Smooth muscle cell (in vitro differentiated cells): ENCODE results near the gene FAF1. TPM values are rescaled to one million over a fixed set of nuclear protein-coding genes. Genes with fewer than 3 reads are reported as not detected.

Source experiments
- DNase-seq: peaks from one replicate; lab custom pipeline; 2025; ENCODE audit not compliant: unreplicated experiment; lab: John Stamatoyannopoulos, UW
- H2AFZ ChIP-seq: fragments of 200-600 bp; sonication (generic); 2 replicates; pipeline ENCODE4 v1.6.0; 2016; ENCODE audit warnings: antibody characterized with exemption, low read depth, mild to moderate bottlenecking
- H3F3A ChIP-seq: fragments of 200-600 bp; sonication (generic); 2 replicates; pipeline ENCODE4 v1.6.0; 2017; ENCODE audit warnings: antibody characterized with exemption, low read depth
- H3K27ac ChIP-seq: fragments of 200-600 bp; sonication (generic); 2 replicates; pipeline ENCODE4 v1.5.1; 2016; ENCODE audit warnings: low read depth, mild to moderate bottlenecking
- H3K27me3 ChIP-seq: fragments of 200-600 bp; sonication (generic); 2 replicates; pipeline ENCODE4 v1.6.1; 2016; ENCODE audit warnings: low read depth, mild to moderate bottlenecking
- H3K36me3 ChIP-seq: fragments of 200-600 bp; sonication (generic); 2 replicates; pipeline ENCODE4 v1.5.1; 2016; ENCODE audit warnings: low read depth
- H3K4me1 ChIP-seq: fragments of 200-600 bp; sonication (generic); 2 replicates; pipeline ENCODE4 v1.5.1; 2016; ENCODE audit warnings: low read depth
- H3K4me2 ChIP-seq: fragments of 200-600 bp; sonication (generic); 2 replicates; pipeline ENCODE4 v1.6.0; 2016; ENCODE audit warnings: mild to moderate bottlenecking
- H3K4me3 ChIP-seq: fragments of 200-600 bp; sonication (generic); 2 replicates; pipeline ENCODE4 v1.5.1; 2016; ENCODE audit warnings: mild to moderate bottlenecking
- H3K79me2 ChIP-seq: fragments of 200-600 bp; sonication (generic); 2 replicates; pipeline ENCODE4 v1.6.0; 2016; ENCODE audit warnings: low read depth, mild to moderate bottlenecking
- H3K9ac ChIP-seq: fragments of 200-600 bp; sonication (generic); 2 replicates; pipeline ENCODE4 v1.6.0; 2016; ENCODE audit warnings: low read depth
- H3K9me3 ChIP-seq: fragments of 200-600 bp; sonication (generic); replicated peaks from 2 replicates; pipeline ENCODE4 v1.5.1; 2016; ENCODE audit warnings: low read depth
- H4K20me1 ChIP-seq: fragments of 200-600 bp; sonication (generic); 2 replicates; pipeline ENCODE4 v1.6.0; 2016; ENCODE audit warnings: low read depth
- CTCF ChIP-seq: fragments of 200-600 bp; sonication (generic); IDR thresholded peaks from 2 replicates; pipeline ENCODE4 v1.5.1; 2017; ENCODE audit warnings: borderline replicate concordance, mild to moderate bottlenecking, antibody characterized with exemption; ENCODE audit not compliant: insufficient read depth, poor library complexity, severe bottlenecking
- WGBS: methylation state at CpG from one replicate; pipeline ENCODE4 v1.1.7; 2016; ENCODE audit warnings: low lambda C conversion rate; 5-methylcytosine and 5-hydroxymethylcytosine counted together
- polyA plus RNA-seq: library from polyadenylated mRNA; unstranded; fragments of >200 nt; fragmentation: Nextera tagmentation; extraction: Ambion mirVana; gene quantifications from 2 replicates; pipeline ENCODE4 v1.2.1, GENCODE V29; 2016
- total RNA-seq: library from RNA; depleted of rRNA; stranded (reverse); fragments of >200 nt; gene quantifications from 2 replicates; pipeline ENCODE4 v1.2.3, GENCODE V29; 2014

Gene FAF1
- total and polyA plus RNA-seq, 2 experiments from 2014 or later = 51.5 to 51.6 TPM

GRCh38 chr1:50995651-50996050 lies 35.6 kb upstream of the FAF1 start:
- 72% methylated on average over 1 of the region's 1 CpG for WGBS
- TF ChIP-seq CTCF = no peak
- no peak for DNase-seq
- Histone ChIP-seq H3F3A (no peaks in the 10 kb centered on the region), H3K27ac (no peak overlapping the region), H3K4me2 (no peak overlapping the region), H2AFZ (no peak overlapping the region), H3K9ac (no peak overlapping the region), H3K4me1 (no peaks in the 10 kb centered on the region), H3K79me2 (no peaks in the 10 kb centered on the region), H3K27me3 (peaks cover 17% of the 10 kb centered on the region), H4K20me1 (no peaks in the 10 kb centered on the region), H3K36me3 (no peaks in the 10 kb centered on the region), H3K9me3 (no peaks in the 10 kb centered on the region), H3K4me3 (no peak overlapping the region)

- 70% methylated on average over 4 of the region's 4 CpGs for WGBS
- no peaks in the 10 kb centered on the region for H3K79me2 ChIP-seq
- no peak overlapping the region for H3K27ac ChIP-seq
Measured at GRCh38 chr1:50994997-50995396, 34.9 kb upstream of the FAF1 start.

DNA sequence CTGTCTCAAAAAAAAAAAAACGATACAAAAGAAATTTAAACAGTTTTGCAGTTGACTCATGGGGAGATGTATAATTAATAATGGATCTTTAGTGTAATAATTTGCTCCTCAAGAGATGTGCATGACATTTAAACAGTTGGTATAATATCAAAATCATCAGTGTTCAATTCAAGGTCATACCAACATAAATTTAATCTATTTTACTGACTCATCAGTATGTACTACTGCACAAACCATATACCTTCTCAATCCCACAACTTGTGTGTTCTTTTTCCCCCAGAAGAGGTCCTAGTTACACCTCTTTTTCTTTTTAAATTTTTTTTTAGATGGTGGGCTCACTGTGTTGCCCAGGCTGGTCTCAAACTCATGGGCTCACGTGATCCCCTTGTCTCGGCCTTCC lies 33.6 kb upstream of the FAF1 start:
- Histone ChIP-seq H4K20me1 (no peaks in the 10 kb centered on the region), H3F3A (no peaks in the 10 kb centered on the region), H3K4me3 (no peak overlapping the region), H3K27me3 (peaks cover 17% of the 10 kb centered on the region), H3K4me1 (no peaks in the 10 kb centered on the region), H3K9ac (no peak overlapping the region), H3K9me3 (no peaks in the 10 kb centered on the region), H3K36me3 (no peaks in the 10 kb centered on the region), H3K79me2 (no peaks in the 10 kb centered on the region), H2AFZ (no peak overlapping the region), H3K4me2 (no peak overlapping the region), H3K27ac (no peak overlapping the region)
- 88% methylated on average over 3 of the region's 3 CpGs for WGBS
- TF ChIP-seq CTCF = no peak
- DNase-seq = no peak

More at GRCh38 chr1:50994997-50995396, 34.9 kb upstream of the FAF1 start:
- Histone ChIP-seq H3K4me3 (no peak overlapping the region), H3K36me3 (no peaks in the 10 kb centered on the region), H3K9me3 (no peaks in the 10 kb centered on the region), H3F3A (no peaks in the 10 kb centered on the region), H4K20me1 (no peaks in the 10 kb centered on the region), H3K4me1 (no peaks in the 10 kb centered on the region), H3K4me2 (no peak overlapping the region), H3K9ac (no peak overlapping the region), H3K27me3 (peaks cover 17% of the 10 kb centered on the region), H2AFZ (no peak overlapping the region)
- no peak for DNase-seq
- TF ChIP-seq CTCF = no peak

DNA sequence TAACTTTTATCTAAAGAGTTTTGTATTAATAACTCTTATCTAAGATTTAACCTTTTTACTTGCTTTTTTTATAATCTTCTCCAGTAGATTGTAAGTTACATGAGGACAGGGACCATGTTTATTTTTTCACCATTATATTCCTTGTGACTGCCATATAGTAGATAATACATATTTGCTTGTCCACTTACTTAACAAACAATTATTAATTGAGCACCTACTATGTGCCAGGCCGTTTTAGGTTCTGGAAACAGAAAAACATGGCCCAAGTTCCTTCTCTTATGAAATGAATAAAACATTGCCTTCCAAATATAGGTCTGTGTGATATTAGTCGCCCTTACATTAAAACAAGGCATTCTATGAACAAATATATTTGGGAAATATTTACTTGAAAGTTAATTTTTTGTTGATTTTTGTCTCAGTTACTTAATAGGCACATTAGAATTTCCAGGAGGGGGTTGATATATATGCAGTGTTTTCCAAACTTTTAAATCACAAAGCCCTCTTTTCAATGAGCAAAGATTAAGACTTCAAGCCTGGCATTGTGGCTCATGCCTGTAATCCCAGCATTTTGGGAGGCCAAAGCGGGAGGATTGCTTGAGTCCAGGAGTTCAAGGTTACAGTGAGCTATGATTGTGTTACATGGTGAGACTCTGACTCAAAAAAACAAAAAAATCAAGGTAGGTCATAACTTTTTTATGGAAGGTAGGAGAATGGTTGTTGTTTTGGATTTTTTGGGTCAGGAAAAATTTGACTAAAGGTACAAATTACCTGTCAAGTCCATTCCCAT lies 32.7 kb upstream of the FAF1 start:
- H3K27ac ChIP-seq = no peak overlapping the region
- WGBS = 81% methylated on average over 3 of the region's 3 CpGs
- H2AFZ ChIP-seq = no peak overlapping the region

More for the DNA sequence above, 32.7 kb upstream of the FAF1 start:
- Histone ChIP-seq H3K4me2 (no peak overlapping the region), H4K20me1 (no peaks in the 10 kb centered on the region), H3F3A (no peaks in the 10 kb centered on the region), H3K9me3 (no peaks in the 10 kb centered on the region), H3K4me3 (no peak overlapping the region), H3K4me1 (no peaks in the 10 kb centered on the region), H3K36me3 (no peaks in the 10 kb centered on the region), H3K27me3 (peaks cover 17% of the 10 kb centered on the region), H3K79me2 (no peaks in the 10 kb centered on the region), H3K9ac (no peak overlapping the region)
- DNase-seq = no peak
- TF ChIP-seq CTCF = no peak
